RWPE1 (cell line): ENCODE measurements around the gene STRIP2.
"Not testable (repeated sequence)": the region's sequence is repeated elsewhere in the genome, so short reads cannot be mapped to it uniquely, and the experiment has no call there.

Experiments used
- CTCF ChIA-PET: fragments of 350-600 bp; sonication (Branson Sonifier 250); formaldehyde crosslinking; extraction: SDS; loops from one replicate; lab custom pipeline; 2021; lab: Yijun Ruan, JAX
- POLR2A ChIA-PET: fragments of 400-600 bp; formaldehyde crosslinking; extraction: SDS; loops from one replicate; lab custom pipeline; 2020; ENCODE audit warnings: antibody characterized with exemption; ENCODE audit not compliant: low non-redundant PET; lab: Yijun Ruan, JAX
- DNase-seq: peaks from one replicate; pipeline ENCODE4 v3.0.0; 2012; ENCODE audit warnings: low spot score
- H3K27ac ChIP-seq: fragments of 450-650 bp; 2 replicates; pipeline ENCODE4 v1.5.1; 2017
- TF ChIP-seq, protein P1 (sequence below): fragments of 450-650 bp; conservative IDR thresholded peaks from 2 replicates; pipeline ENCODE4 v1.5.1; 2017; ENCODE audit warnings: low read depth, mild to moderate bottlenecking

The STRIP2 gene

GRCh38 chr7:129394982-129395914 lies 39.0 kb upstream of the STRIP2 start:
- no peak overlapping the region for H3K27ac ChIP-seq
- no peak for DNase-seq
- ChIA-PET CTCF (no interaction called here), POLR2A (no interaction called here)
- TF ChIP-seq, protein P1, sequence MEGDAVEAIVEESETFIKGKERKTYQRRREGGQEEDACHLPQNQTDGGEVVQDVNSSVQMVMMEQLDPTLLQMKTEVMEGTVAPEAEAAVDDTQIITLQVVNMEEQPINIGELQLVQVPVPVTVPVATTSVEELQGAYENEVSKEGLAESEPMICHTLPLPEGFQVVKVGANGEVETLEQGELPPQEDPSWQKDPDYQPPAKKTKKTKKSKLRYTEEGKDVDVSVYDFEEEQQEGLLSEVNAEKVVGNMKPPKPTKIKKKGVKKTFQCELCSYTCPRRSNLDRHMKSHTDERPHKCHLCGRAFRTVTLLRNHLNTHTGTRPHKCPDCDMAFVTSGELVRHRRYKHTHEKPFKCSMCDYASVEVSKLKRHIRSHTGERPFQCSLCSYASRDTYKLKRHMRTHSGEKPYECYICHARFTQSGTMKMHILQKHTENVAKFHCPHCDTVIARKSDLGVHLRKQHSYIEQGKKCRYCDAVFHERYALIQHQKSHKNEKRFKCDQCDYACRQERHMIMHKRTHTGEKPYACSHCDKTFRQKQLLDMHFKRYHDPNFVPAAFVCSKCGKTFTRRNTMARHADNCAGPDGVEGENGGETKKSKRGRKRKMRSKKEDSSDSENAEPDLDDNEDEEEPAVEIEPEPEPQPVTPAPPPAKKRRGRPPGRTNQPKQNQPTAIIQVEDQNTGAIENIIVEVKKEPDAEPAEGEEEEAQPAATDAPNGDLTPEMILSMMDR, result no peak

GRCh38 chr7:129401228-129401966 lies 32.8 kb upstream of the STRIP2 start:
- TF ChIP-seq, protein P1, result no peak
- DNase-seq, result peak; percentile 3
- ChIA-PET CTCF (interaction anchor here (0.6 kb wide), 1 partner anchor 188 kb away, joined by 3 read pairs; no protein-coding TSS in a partner anchor), POLR2A (no interaction called here)
- H3K27ac ChIP-seq, result no peak overlapping the region

- H3K27ac ChIP-seq, result no peak overlapping the region
- DNase-seq, result no peak
- CTCF ChIA-PET, result no interaction called here
- POLR2A ChIA-PET, result no interaction called here
- TF ChIP-seq, protein P1, result no peak
These were observed 32.0 kb upstream of the STRIP2 start for GRCh38 chr7:129401967-129402860.

DNA sequence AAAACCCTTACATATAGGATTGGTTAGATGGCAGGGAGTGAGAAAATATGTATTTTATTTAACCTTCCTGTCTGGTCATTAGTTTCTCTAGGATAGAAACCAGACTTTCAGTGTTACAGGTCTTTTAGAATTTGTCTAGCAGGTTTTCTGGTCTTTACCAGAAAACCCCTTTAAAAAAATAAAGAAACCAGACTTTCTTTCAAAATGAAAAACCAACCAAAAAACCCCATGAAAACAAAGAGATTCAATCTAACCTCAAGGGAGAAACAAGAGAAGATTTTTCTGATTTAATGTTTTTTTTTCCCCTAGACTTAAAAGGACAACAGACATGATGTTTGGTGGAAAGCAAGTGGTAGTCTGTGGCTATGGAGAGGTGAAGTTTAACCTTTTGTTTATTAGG lies 28.7 kb upstream of the STRIP2 start:
- DNase-seq, result no peak
- CTCF ChIA-PET, result no interaction called here
- TF ChIP-seq, protein P1, result no peak
- no peak overlapping the region for H3K27ac ChIP-seq
- POLR2A ChIA-PET, result no interaction called here

DNA sequence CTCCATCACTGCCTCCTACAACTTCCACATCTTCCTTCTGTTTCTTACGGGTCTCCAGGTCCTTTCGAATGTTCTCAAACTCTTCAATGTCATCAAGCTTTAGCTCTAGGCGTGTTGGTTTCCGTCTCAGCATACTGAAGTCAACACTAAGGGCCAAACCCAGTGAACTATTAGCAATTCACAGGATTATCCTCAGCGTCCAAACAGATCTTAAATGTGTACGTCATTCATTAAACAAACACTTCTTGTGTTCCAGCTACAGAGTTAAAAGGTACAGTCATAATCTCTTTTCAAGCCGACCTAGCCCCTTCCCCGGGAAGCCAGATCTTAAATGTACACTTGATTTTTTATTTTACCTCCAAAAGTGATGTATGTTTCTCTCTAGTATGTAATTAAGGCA lies 24.0 kb upstream of the STRIP2 start:
- H3K27ac ChIP-seq, POLR2A ChIA-PET, DNase-seq, CTCF ChIA-PET: not testable (repeated sequence)

DNA sequence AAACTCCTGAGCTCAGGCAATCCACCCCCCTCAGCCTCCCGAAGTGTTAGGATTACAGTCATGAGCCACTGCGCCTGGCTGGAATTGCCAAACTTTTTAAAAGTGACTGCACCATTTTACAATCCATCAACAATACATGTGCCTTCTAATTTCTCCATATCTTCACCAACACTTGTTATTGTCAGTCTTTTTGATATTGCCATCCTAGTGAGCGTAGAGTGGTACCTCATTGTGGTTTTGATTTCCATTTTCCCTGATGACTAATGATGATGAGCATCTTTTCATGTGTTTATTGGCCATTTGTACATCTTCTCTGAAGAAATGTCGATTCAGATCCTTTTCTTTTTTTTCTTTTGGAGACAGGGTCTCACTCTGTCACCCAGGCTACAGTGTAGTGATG lies 21.7 kb upstream of the STRIP2 start:
- no peak overlapping the region for H3K27ac ChIP-seq
- TF ChIP-seq, protein P1, result no peak
- ChIA-PET CTCF (no interaction called here), POLR2A (no interaction called here)
- DNase-seq, result no peak
